HepG2 (cell line): ENCODE measurements around the gene YAP1. TPM values are rescaled to one million over a fixed set of nuclear protein-coding genes. Genes with fewer than 3 reads are reported as not detected.

Experiments used
- ADNP ChIP-seq: sonication (generic); formaldehyde crosslinking; IDR thresholded peaks from 2 replicates; pipeline ENCODE4 v1.4.0; 2020; ENCODE audit warnings: missing genetic modification reagents
- ARHGAP35 ChIP-seq: sonication (generic); formaldehyde crosslinking; IDR thresholded peaks from 2 replicates; pipeline ENCODE4 v1.9.0; 2022; ENCODE audit warnings: mild to moderate bottlenecking, inconsistent platforms, moderate library complexity, missing genetic modification reagents, borderline replicate concordance
- HDAC6 ChIP-seq: fragments of 200-600 bp; sonication (generic); IDR thresholded peaks from 2 replicates; pipeline ENCODE4 v1.7.0; 2017; ENCODE audit warnings: mild to moderate bottlenecking, antibody characterized with exemption, low read length, low read depth
- HMG20A ChIP-seq: IDR thresholded peaks from 2 replicates; pipeline ENCODE4 v1.6.1; 2016; ENCODE audit warnings: borderline replicate concordance
- KMT2A ChIP-seq: sonication (generic); formaldehyde crosslinking; IDR thresholded peaks from 2 replicates; pipeline ENCODE4 v1.4.0; 2020; ENCODE audit warnings: missing genetic modification reagents
- KMT2B ChIP-seq: IDR thresholded peaks from 2 replicates; pipeline ENCODE4 v1.6.1; 2016; ENCODE audit warnings: missing genetic modification reagents, missing compliant biosample characterization
- MIER3 ChIP-seq: IDR thresholded peaks from 2 replicates; pipeline ENCODE4 v1.6.1; 2016; ENCODE audit warnings: missing compliant biosample characterization, borderline replicate concordance
- POLR2AphosphoS2 ChIP-seq: IDR thresholded peaks from 2 replicates; pipeline ENCODE4 v1.6.1; 2011; ENCODE audit warnings: low read depth, low read length, improper control_type of control experiment
- RARA ChIP-seq: IDR thresholded peaks from 2 replicates; pipeline ENCODE4 v1.6.1; 2016; ENCODE audit warnings: missing genetic modification reagents, missing compliant biosample characterization
- RBM39 ChIP-seq: fragments of 200-400 bp; formaldehyde crosslinking; IDR thresholded peaks from one replicate; pipeline ENCODE4 v1.6.1; 2018; ENCODE audit warnings: antibody characterized with exemption, mild to moderate bottlenecking, low read depth, low read length; ENCODE audit not compliant: poor library complexity, severe bottlenecking
- U2AF1 ChIP-seq: fragments of 200-400 bp; formaldehyde crosslinking; optimal IDR thresholded peaks from 2 replicates; pipeline ENCODE3; 2017; ENCODE audit warnings: mild to moderate bottlenecking, low read depth, low read length
- XBP1 ChIP-seq: sonication (generic); formaldehyde crosslinking; IDR thresholded peaks from 2 replicates; pipeline ENCODE4 v1.5.0; 2020; ENCODE audit warnings: missing genetic modification reagents
- ZFAT ChIP-seq: sonication (generic); formaldehyde crosslinking; conservative IDR thresholded peaks from 2 replicates; pipeline ENCODE4 v1.8.1; 2023; ENCODE audit warnings: missing genetic modification reagents, inconsistent platforms
- ZNF430 ChIP-seq: sonication (generic); formaldehyde crosslinking; IDR thresholded peaks from 2 replicates; pipeline ENCODE4 v1.9.0; 2021; ENCODE audit warnings: mild to moderate bottlenecking, missing genetic modification reagents
- ZNF652 ChIP-seq: IDR thresholded peaks from 2 replicates; pipeline ENCODE4 v1.6.1; 2016; ENCODE audit warnings: low read depth, borderline replicate concordance
- ZNF709 ChIP-seq: sonication (generic); formaldehyde crosslinking; IDR thresholded peaks from 2 replicates; pipeline ENCODE4 v1.5.0; 2020; ENCODE audit warnings: mild to moderate bottlenecking, missing genetic modification reagents
- ZNF839 ChIP-seq: sonication (generic); formaldehyde crosslinking; IDR thresholded peaks from 2 replicates; pipeline ENCODE4 v1.4.0; 2020; ENCODE audit warnings: missing genetic modification reagents, mild to moderate bottlenecking, borderline replicate concordance
- polyA plus RNA-seq, 8 experiments: library from polyadenylated mRNA; depleted of rRNA in 3 of 8; stranded (reverse) in 7 of 8; unstranded in 1 of 8; fragments of >200 nt; fragmentation: Illumina TruSeq in 4 of 8; extraction: Trizol in 4 of 8; gene quantifications; 2 replicates each; pipeline versions ENCODE4 v1.2.1 to v1.2.3, GENCODE V29; 2011 to 2016; ENCODE audit warnings: low read depth in 4 of 8, missing spikeins in 1 of 8, mixed read lengths in 1 of 8; ENCODE audit not compliant: insufficient read depth in 1 of 8
- total RNA-seq, 5 experiments: library from RNA; depleted of rRNA; stranded (reverse); fragments of >200 nt; fragmentation: Illumina TruSeq; extraction: Trizol; gene quantifications; 2 replicates each; pipeline ENCODE4 v1.2.3, GENCODE V29; 2016; ENCODE audit warnings: low read depth in 1 of 5
- TF ChIP-seq, protein P1 (sequence below): sonication (generic); formaldehyde crosslinking; IDR thresholded peaks from 2 replicates; pipeline ENCODE4 v1.4.0; 2020; ENCODE audit warnings: mild to moderate bottlenecking, missing genetic modification reagents, borderline replicate concordance
- TF ChIP-seq, protein P2 (sequence below): sonication (generic); formaldehyde crosslinking; IDR thresholded peaks from 2 replicates; pipeline ENCODE4 v1.4.0; 2020; ENCODE audit warnings: mild to moderate bottlenecking, low read depth, missing genetic modification reagents
- TF ChIP-seq, protein P3 (sequence below), 2 experiments: fragments of 450-650 bp in 1 of 2; sonication (generic) in 1 of 2; formaldehyde crosslinking in 1 of 2; IDR thresholded peaks; 2 replicates each; pipeline versions ENCODE4 v1.6.1 to v1.8.0; 2016 to 2022; ENCODE audit warnings: antibody characterized with exemption in 1 of 2, mild to moderate bottlenecking in 1 of 2, missing genetic modification reagents in 1 of 2

YAP1 gene
- total and polyA plus RNA-seq, 2 of the 13 experiments (the other 11 are each of a cell fraction or from before 2014, with no cell fraction given) = 59.5 to 91.0 TPM

DNA sequence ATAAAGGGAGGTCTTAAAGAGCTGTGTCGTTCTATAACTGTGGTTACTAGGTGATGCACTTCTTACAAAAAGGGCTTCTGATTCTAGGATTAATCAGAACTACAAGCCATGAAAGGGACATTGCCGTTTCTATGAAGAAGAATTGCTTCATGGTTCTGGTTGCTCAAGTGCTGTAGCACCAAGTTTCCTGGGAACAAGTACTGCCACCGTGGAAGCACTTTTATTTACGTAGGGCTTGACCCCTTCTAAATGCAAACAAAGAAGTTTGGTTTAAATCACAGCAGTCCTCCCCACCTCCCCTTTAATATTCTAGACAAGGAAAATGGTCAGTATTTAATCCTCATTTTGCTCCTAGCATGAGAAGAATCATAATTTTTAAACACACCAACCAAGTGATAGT, 9.8 kb downstream of the YAP1 start (continued):
- TF ChIP-seq, protein P1, sequence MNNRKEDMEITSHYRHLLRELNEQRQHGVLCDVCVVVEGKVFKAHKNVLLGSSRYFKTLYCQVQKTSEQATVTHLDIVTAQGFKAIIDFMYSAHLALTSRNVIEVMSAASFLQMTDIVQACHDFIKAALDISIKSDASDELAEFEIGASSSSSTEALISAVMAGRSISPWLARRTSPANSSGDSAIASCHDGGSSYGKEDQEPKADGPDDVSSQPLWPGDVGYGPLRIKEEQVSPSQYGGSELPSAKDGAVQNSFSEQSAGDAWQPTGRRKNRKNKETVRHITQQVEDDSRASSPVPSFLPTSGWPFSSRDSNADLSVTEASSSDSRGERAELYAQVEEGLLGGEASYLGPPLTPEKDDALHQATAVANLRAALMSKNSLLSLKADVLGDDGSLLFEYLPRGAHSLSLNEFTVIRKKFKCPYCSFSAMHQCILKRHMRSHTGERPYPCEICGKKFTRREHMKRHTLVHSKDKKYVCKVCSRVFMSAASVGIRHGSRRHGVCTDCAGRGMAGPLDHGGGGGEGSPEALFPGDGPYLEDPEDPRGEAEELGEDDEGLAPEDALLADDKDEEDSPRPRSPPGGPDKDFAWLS (CRISPR knock-in tag) = no peak
- TF ChIP-seq ZFAT (CRISPR knock-in tag) (no peak), ZNF430 (CRISPR knock-in tag) (no peak), ZNF709 (CRISPR knock-in tag) (no peak), HDAC6 (no peak), KMT2A (no peak), XBP1 (CRISPR knock-in tag) (no peak), POLR2AphosphoS2 (no peak), ADNP (CRISPR knock-in tag) (no peak), MIER3 (0 out of 2 replicates have a peak, but pooled peaks have one; percentile 21), RBM39 (no peak), ZNF652 (no peak), ZNF839 (CRISPR knock-in tag) (no peak), RARA (CRISPR knock-in tag) (0 out of 2 replicates have a peak, but pooled peaks have one; percentile 39), ARHGAP35 (CRISPR knock-in tag) (no peak), HMG20A (peak; percentile 95), U2AF1 (no peak), KMT2B (CRISPR knock-in tag) (no peak)
- TF ChIP-seq, protein P2, sequence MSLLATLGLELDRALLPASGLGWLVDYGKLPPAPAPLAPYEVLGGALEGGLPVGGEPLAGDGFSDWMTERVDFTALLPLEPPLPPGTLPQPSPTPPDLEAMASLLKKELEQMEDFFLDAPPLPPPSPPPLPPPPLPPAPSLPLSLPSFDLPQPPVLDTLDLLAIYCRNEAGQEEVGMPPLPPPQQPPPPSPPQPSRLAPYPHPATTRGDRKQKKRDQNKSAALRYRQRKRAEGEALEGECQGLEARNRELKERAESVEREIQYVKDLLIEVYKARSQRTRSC (CRISPR knock-in tag) = no peak
- TF ChIP-seq, protein P3, sequence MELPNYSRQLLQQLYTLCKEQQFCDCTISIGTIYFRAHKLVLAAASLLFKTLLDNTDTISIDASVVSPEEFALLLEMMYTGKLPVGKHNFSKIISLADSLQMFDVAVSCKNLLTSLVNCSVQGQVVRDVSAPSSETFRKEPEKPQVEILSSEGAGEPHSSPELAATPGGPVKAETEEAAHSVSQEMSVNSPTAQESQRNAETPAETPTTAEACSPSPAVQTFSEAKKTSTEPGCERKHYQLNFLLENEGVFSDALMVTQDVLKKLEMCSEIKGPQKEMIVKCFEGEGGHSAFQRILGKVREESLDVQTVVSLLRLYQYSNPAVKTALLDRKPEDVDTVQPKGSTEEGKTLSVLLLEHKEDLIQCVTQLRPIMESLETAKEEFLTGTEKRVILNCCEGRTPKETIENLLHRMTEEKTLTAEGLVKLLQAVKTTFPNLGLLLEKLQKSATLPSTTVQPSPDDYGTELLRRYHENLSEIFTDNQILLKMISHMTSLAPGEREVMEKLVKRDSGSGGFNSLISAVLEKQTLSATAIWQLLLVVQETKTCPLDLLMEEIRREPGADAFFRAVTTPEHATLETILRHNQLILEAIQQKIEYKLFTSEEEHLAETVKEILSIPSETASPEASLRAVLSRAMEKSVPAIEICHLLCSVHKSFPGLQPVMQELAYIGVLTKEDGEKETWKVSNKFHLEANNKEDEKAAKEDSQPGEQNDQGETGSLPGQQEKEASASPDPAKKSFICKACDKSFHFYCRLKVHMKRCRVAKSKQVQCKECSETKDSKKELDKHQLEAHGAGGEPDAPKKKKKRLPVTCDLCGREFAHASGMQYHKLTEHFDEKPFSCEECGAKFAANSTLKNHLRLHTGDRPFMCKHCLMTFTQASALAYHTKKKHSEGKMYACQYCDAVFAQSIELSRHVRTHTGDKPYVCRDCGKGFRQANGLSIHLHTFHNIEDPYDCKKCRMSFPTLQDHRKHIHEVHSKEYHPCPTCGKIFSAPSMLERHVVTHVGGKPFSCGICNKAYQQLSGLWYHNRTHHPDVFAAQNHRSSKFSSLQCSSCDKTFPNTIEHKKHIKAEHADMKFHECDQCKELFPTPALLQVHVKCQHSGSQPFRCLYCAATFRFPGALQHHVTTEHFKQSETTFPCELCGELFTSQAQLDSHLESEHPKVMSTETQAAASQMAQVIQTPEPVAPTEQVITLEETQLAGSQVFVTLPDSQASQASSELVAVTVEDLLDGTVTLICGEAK (IDR thresholded peaks at IDR 0.05) = no peak
- TF ChIP-seq, protein P3 (CRISPR knock-in tag; IDR thresholded peaks at IDR 0.05) = no peak
